Esophagus squamous epithelium (tissue), 4 donors: ENCODE data around the gene SMC4.

Experiments used
- CTCF ChIP-seq, 6 experiments: fragments of 450-650 bp in 4 of 6; fragments of 200-600 bp in 2 of 6; sonication (generic) in 2 of 6; IDR thresholded peaks; one replicate each; pipeline ENCODE4 v1.5.1; 2016 to 2019; ENCODE audit warnings: antibody characterized with exemption in 6 of 6, mild to moderate bottlenecking in 4 of 6, moderate library complexity in 4 of 6
- POLR2A ChIP-seq, 4 donors: fragments of 450-650 bp; IDR thresholded peaks; one replicate each; pipeline ENCODE4 v1.6.1; 2017; ENCODE audit warnings: antibody characterized with exemption in 4 of 4, mild to moderate bottlenecking in 4 of 4, moderate library complexity in 3 of 4

DNA sequence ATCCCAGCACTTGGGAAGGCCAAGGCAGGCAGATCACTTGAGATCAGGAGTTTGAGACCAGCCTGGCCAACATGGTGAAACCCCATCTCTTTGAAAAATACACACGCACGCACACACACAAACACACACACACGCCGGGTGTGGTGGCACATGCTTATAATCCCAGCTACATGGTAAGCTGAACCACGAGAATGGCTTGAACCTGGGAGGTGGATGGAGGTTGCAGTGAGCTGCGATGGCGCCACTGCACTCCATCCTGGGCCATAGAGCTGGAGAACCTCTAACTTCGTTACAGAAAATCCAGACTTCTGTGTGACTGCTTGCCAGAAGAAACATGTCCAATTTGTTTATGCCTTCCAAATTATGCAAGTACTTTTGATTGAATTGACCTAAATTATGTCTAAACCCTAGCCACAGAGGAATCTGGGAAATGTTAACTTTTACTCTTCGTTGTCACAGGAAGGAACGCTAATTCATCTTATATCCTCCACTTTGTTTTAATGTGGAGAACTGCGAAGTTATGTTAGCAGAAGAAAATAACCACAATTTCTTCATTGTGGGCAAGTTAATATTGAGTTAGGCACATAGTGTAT lies 28.5 kb downstream of the SMC4 start:
- TF ChIP-seq POLR2A (IDR thresholded peaks at IDR 0.05) = no peak
- TF ChIP-seq CTCF (IDR thresholded peaks at IDR 0.05) = no peak
